Stimulated activated naive CD4-positive, alpha-beta T cell (primary cell): ENCODE data around the gene VPREB3.

Source experiments
- DNase-seq, 6 experiments: peaks; one replicate each; lab custom pipeline; 2025; lab: John Stamatoyannopoulos, UW

VPREB3 gene

DNA sequence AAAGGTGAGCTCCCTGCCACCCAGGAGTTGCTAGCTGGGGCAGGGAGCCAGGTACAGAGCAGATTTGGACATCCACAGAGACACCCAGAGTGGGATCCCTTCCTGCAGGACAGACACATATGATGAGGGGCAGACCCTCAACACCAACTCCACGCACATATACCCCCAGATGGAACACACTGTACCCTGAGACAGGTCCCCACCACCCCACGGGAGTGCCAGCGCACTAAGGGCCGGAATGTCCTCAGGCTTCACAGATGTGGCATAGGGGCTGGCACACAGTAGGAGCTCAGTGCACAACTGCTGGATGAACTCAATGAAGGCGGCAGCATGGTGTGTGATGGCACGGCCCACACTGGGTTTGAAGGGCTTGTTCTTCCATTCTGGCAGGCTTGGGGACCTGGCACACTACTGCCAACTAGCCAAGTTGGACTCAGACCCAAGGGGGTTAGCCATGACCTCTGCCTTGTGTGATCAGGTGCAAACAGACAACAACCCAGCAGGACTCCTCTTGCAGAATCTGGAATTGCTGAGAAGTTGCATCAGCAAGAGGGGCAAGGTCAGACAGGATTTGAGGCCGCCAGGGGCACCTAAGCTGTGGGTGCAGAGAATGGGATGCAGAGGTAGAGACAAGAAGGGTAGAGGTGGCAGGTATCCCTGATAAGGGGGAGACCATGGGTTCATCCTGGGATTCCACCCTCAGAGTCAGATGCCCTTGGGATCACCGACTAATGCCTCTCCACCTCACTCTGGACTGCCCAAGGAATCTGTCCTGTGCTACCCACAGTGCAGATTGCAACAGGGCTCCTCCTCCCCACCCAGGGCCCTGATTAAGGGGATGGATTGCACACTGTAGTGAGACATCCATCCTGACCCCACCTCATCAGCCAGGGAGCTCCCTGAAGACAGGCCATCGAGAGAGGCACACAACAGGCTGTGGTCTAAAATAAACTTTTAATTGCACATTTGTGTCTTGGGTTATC, 11.0 kb upstream of the VPREB3 start:
- DNase-seq: no peak

DNA sequence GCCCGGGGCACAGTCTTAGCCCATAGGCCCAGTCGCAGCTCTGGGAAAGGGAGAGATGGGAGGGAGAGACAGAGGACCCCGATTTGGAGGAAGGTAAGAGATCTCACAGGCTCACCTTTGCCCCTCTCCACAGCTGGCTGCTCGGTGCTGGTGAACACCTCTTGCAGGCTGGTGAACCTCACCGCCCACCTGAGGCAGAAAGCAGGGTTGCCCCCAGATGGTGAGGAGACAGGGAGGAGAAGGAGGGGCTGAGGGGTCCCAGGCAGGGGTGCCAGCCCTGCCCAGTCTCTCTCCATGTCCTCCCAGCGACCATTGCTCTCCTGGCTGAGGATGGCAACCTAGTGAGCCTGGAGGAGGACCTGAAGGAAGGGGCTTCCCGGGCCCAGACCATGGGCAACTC, 9.7 kb upstream of the VPREB3 start:
- DNase-seq: no peak

DNA sequence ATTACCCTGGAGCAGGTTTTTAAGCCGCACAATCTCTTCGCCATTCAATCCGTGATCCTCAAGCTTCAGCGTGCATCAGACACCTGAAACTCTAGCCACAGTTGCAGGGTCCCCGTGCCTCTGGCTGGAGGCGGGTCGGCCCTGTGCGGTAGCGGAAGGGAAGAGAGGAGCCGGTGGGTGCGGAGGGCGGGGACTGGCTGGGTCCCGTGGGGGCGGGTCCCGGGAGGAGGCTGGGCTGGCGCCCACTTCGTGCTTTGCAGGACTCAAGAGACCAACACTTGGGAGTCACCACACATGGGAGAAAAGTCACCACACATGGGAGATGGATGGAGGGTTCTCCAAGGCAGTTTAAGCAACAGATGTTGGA, 9.3 kb upstream of the VPREB3 start:
- DNase-seq: peak in 5 of 6 experiments; percentile 37 to 56 (median 49)

DNA sequence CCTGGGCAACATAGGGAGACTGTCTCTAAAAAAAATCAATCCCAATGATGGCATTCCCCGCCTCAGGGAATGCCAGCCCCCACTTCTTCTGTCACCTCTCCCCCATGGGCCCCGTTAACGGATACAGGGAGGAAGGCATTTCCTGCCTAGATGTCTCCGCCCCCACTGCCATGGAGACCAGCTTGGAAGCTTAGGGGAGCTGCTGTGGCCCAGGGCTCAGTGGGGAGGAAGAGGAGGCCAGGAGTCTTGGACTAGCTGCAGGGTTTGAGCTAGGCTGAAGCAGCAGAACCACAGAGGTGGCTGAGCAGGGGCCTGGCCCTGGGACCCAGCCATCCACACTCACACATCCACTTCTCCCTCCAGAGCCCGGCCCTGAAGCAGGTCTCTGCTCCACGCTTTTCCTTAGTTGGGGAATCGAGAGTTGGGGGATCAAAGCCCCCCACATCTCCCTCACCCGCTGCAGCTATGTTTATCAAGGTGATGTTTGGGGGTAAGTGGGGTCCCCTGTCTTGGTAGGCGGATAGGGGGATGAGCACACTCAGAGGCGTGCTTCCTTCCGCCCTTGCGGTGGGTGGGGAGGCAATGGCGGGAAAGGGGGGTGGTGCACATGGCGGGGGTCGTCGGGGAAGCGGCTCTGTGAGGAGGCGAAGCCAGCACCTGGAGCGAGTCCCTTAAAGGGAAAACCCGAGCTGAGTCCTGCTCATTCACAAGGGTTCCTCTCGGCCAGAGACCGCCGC, 8.8 kb upstream of the VPREB3 start, which contains the start of gene C22orf15:
TSS of gene C22orf15 (plus strand) at position 149 of the 737 bp plus-strand sequence. CDS start at position 466, 317 bp downstream.
- peak in 3 of 6 experiments; percentile 8 to 49 (median 17) for DNase-seq

DNA sequence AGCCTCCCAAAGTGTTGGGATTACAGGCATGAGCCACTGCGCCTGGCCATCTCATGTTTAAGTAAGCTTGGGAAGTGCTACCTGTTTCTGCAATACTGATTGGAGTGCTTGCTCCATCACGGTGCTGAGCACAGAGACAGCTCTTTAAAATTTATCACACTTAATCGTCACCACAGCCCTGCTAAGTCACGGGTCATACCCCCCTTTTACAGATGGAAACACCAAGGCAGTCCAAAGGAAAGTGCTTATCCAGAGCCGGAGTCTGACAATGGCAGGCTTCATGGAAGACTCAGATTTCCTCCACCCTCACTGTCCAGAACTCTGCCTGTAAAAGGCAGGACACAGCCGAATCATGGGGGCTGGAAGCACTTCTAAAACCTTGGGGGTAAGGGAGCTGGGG, 5.8 kb upstream of the VPREB3 start:
- no peak for DNase-seq

DNA sequence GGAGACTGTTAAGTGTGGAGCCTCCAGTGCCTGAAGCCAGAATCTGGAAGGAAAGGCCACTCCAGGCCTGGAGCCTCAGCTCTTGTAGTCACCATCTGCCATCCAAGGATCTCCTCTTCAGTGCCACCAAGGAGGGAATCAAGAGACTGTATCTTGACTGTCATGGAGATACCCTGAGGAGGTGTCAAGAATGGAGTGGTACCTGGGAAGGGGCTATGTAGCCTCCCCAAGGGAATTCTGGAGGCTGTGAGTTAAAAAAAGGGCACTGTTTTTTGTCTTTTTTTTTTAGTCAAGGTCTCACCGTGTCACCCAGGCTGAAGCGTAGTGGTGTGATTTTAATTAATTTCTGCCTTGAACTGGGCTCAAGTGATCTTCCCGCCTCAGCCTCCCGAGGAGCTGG, 5.3 kb upstream of the VPREB3 start:
- no peak for DNase-seq

DNA sequence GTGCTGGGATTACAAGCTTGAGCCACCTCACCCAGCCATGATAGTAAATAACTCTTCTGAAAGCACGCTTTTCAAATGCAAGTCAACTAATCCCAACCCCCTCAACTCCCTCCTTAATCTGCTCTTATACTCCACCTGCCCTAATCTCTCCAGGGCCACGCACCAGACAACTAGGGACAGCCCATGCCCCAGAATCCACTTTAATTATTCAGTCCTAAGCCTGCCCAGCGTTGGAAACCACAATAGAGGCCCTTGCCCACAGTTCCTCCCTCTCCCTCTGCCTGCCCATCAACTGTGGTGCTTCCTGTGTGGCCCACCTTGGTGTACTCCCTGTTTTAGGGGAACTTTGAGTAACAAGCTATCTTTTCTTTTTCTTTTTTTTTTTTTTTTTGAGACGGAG, 2.7 kb upstream of the VPREB3 start:
- DNase-seq: no peak

DNA sequence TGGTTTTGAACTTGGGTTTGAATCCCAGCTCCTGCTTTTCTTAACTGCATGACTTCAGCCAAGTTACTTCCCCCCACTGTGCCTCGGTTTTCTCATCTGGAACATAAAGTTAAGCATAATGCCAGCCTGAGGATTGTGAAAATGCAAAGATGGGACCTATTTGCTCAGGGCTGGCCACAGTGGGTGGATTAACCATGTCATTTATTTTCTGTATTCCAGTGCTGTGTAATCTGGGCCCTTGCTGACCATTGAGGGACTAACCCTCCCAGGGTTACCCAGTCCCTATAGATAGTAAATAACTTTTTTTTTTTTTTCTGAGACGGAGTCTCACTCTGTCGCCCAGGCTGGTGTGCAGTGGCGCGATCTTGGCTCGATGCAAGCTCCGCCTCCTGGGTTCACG, 1.5 kb upstream of the VPREB3 start:
- no peak for DNase-seq

DNA sequence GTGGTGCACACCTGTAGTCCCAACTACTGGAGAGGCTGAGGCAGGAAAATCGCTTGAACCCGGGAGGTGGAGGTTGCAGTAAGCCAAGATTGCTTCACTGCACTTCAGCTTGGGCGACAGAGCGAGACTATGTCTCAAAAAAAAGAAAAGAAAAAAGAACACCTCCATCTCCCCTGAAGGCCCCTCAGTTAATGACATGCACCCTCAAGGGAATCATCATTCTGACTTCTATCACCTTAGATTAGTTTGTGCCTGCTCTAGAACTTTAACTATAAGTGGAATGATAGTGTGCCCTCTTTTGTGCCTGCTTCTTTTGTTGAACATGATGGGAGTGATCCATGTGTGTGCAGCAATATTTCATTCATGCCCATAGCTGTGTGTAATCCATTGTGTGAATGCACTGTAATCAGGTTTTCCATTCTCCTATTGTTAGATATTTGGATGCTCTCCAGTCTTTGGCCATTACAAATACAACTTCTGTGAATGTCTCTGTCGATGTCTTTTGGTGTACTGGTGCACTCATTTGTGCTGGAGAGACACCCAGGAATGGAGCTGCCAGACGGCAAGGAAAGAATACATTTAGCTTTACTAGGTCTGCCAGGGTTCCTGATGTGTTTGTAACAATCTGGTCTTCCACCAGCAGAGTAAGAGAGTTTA, 883 bp upstream of the VPREB3 start:
- no peak for DNase-seq

DNA sequence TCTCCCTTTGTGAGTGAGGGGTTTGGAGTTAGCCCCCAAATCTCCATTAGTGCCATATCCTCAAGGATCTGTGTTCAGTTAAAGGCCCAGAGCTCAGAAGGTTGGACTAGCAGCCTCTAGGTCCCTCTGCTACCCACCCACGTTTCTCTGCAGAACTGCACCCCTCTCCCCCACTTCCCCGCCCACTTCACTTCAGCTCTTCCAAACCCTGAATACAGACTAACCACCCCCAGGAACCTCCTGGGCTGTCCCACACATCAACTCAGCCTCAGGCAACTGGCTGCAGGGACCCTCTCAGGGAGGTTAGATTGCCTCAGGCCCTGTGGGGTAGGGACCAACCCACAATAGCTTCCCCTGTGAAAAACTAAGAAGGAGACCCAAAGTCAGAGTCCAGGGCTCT, 840 bp downstream of the VPREB3 start:
- DNase-seq: no peak

DNA sequence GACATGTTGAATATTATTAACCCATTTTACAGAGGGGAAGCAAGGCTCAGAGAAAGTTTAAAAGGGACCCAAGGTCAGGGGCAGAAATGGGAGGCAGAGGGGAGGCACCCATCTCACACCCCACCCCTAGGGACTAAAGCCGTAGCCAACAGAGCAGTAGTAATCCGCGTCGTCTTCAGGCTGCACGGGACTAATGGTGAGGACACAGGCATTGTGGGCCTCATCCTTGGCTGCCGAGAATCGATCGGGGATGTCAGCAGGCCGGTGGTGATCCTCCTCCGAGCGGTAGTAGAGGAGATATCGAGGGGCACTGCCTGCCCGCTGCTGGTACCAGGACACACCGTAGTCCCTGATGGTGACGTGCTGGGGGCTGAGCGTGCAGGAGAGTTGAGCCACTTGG, 1.5 kb downstream of the VPREB3 start:
- no peak for DNase-seq

DNA sequence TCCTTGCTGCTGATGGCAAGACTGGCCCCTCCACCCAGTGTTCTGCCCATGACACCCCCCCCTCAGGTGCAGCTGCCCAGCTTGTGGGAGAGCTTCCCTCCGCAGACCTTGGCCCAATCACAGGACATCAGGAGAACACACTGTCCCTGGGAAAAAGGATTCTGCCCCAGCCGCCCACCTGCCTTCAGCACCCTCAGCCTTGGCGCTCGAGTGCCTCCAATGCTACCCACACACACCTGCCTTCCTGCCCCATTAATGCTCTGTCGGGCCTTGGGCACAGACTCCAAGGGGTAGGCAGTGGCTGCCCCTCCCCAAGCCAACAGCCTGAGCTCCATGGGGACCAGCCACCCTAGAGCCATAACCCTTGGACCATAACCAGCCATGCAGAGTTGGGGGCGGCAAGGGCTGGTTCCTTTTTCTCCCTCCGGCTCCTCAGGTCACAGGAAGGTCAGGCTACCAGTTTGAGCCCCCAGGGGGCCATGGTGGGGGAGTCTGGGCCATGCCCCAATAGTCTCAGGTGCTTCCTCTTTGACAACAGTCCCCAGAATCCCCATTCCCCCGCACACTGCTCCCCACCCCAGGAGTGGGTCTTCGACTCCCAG, 2.0 kb downstream of the VPREB3 start:
- no peak for DNase-seq

DNA sequence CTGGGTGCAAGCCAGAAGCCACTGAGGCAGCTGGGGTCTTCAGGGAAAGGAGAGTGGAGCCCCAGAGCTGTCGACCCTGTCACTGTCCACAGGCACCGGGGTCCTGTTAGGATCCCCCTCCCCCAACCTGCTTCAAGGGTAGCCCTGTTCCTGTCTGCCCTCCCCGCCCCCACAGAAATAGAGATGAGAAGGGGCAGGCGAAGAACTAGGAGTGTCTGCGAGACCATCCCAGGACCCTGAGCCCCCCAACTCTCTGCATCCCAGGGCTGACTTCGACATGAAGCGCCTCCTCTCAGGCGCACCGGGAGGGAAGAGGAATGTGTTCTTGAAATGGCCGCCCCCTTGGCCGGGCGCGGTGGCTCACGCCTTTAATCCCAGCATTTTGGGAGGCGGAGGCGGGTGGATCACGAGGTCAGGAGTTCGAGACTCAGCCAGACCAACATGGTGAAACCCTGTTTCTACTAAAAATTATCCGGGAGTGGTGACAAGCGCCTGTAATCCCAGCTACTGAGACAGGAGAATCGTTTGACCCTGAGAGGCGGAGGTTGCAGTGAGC, 2.7 kb downstream of the VPREB3 start:
- DNase-seq: no peak

DNA sequence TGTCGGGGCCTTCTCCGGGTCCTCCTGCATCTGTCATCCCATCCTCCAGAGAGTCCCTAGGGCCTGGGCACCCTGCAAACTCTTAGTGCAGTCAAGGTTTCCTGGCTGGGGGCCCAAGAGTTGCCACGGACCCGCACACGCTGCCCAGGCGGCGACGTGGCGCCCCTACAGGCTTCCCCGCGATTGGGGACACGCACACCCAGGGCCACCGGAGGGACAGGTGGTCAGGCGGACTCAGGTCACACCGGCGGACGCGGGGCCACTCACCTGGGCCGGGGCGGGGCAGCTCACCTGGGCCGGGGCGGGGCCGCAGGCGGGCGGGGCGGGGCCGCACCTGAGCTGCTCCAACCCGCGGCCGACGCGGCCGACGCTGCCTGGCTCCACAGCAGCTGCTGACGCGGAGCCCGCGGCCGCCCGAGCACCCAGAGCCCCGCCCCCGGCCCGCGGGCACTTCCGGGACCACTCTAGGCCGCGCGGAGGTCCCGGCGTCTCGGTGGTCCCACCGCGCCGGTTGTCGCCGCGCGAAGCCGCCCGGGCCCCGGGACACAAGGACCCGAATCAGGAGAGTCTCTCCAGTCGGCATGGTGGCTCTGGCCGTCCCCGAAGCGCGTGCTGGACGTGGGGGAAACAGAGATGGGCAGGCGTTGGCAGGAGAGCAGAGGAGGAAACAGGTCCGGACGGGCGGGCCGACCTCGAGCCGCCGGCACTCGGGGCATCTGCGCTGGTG, 3.3 kb downstream of the VPREB3 start, which contains the start of gene ZNF70:
TSS of gene ZNF70 (minus strand) at position 399 of the 727 bp plus-strand sequence. CDS start 5,972 bp downstream, outside the sequence.
- peak; percentile 71 to 86 (median 79) for DNase-seq

DNA sequence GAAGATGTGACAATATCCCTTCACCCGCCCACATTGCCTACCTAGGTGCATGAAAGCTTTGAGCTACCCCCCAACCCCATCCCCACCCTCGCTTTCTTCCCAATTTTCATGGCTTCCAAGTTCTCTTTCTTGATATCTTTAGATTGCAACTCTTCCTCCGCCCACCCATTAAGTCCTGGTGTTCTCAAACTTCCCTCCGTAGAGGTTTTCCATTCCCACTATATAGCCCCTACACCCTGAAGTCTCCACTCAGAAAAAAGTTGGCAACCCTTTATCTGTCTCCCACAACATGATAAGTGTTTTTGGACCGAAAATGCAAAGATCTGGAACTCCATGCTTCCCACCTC, 3.9 kb downstream of the VPREB3 start:
- DNase-seq: no peak

DNA sequence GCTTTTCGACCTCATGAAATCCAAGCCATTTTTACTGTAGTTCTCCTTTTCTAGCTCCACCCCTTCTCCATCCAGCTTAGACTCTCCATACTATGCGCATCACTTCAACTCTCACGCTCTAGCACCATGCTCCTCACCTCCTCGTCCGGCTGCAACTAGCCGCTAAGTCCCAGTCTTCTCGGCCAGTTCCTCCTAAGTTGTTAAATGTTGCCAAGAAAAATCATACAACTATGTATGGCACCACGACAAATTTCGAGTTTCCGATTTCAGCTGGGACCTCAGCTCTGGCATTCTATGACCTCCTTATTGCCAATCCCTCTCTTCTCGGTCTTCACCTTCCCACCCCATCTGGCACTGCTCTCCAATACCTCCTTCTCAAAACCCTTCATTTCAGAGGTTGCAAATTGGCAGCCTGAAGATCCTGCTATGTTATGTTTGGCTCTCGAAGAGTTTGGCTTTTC, 4.4 kb downstream of the VPREB3 start:
- no peak for DNase-seq

DNA sequence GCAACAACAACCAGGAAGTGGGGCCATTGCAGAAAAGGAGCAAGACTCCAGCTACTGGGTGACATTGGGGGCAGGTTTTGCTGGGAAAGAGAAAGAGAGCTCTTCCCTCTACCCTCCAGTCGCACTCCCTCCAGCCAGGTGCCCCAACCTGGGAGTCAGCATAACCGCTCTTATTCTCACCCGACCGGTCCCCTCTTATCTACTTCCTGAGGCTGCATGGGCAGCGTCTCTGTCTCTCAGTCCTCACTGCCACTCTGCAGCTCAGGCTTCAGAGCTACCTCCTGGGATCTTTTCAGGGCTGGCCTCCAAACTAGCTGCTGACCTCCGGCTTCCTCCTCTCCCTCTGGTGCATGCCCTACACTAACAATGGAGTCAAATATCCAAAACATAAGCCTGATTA, 8.4 kb downstream of the VPREB3 start:
- DNase-seq: no peak

DNA sequence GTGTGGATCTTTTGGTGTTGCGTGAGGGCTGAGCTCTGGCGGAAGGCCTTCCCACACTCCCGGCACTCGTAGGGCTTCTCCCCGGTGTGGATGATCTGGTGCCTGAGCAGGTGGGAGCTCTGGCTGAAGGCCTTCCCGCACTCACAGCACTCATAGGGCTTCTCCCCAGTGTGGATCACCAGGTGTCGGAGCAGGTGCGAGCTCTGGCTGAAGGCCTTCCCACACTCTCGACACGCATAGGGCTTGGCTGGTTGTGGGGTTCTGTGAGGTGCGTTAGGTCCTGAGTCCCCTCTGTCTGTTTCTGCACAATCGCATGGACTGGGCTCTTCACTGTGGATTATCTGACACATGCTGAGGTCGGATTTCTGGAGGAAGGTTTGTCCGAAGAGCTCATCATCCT, 9.7 kb downstream of the VPREB3 start:
- no peak for DNase-seq

DNA sequence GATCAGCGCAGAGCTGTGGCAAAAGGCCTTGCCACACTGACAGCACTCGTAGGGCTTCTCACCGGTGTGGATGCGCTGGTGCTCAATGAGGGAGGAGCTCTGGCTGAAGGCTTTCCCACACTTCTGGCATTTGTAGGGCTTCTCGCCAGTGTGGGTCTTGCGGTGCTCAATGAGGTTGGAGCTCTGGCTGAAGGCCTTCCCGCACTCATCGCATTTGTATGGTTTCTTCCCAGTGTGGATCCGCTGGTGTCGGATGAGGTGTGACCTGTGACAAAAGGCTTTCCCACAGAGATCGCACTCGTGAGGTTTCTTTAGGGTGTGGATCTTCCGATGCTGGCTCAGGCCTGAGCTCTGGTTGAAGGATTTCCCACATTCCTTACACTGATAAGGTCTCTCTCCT, 10.2 kb downstream of the VPREB3 start:
- DNase-seq: no peak

DNA sequence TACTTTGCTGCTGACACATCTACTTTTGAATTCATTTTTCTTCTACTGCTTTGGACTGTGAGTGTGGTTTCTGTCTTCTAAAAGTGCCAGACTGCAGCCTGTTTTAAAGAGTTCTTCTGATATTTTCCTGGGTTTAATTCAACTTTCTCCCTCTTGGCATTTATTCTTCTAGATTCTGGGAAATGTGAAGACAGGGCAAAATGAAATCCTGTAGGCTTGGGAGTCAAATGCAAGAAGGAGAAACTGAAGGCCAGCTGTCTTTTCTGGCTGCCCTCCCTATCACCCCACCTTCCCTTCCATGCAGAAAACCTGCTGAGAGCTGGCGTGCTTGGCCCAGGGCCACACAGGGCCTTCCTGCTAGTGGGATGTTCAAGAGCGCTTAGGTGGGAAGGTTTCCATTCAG, 10.9 kb downstream of the VPREB3 start:
- DNase-seq: no peak
